SU-DHL-6 (cell line): ENCODE data around the gene TKT.

ENCODE experiments used
- H2AFZ ChIP-seq: fragments of 200-600 bp; sonication (generic); 2 replicates; pipeline ENCODE4 v1.6.1; 2014; ENCODE audit warnings: low read depth, mild to moderate bottlenecking, moderate library complexity, mixed read lengths, antibody characterized with exemption, low read length; ENCODE audit not compliant: severe bottlenecking
- H3F3A ChIP-seq: fragments of 200-600 bp; shearing (Covaris generic); 2 replicates; pipeline ENCODE4 v1.6.0; 2016; ENCODE audit warnings: antibody characterized with exemption, mild to moderate bottlenecking; ENCODE audit not compliant: insufficient read depth
- H3K27ac ChIP-seq: fragments of 200-600 bp; sonication (generic); 2 replicates; pipeline ENCODE4 v1.5.1; 2016; ENCODE audit warnings: low read depth, mild to moderate bottlenecking, low read length, moderate library complexity, mixed read lengths
- H3K27me3 ChIP-seq: fragments of 200-600 bp; sonication (generic), shearing (Covaris generic); 2 replicates; pipeline ENCODE4 v1.6.0; 2014; ENCODE audit warnings: mild to moderate bottlenecking, low read length
- H3K36me3 ChIP-seq: fragments of 200-600 bp; sonication (generic); 2 replicates; pipeline ENCODE4 v1.6.1; 2014; ENCODE audit warnings: mild to moderate bottlenecking, low read length, mixed read lengths
- H3K4me2 ChIP-seq: fragments of 300-600, 200-600 bp; shearing (Covaris generic), sonication (generic); 2 replicates; pipeline ENCODE4 v1.6.0; 2014; ENCODE audit warnings: low read length, low read depth, mild to moderate bottlenecking; ENCODE audit not compliant: poor library complexity, severe bottlenecking
- H3K4me3 ChIP-seq: fragments of 200-600 bp; sonication (generic); 2 replicates; pipeline ENCODE4 v1.5.1; 2014; ENCODE audit warnings: antibody characterized with exemption, low read length, mild to moderate bottlenecking, mixed read lengths; ENCODE audit not compliant: insufficient read depth, poor library complexity, severe bottlenecking
- H3K79me2 ChIP-seq: fragments of 200-600 bp; sonication (generic); 2 replicates; pipeline ENCODE4 v1.6.1; 2014; ENCODE audit warnings: mild to moderate bottlenecking, low read length, moderate library complexity; ENCODE audit not compliant: insufficient read depth
- H3K9ac ChIP-seq: fragments of 200-600 bp; sonication (generic); 2 replicates; pipeline ENCODE4 v1.7.0; 2014; ENCODE audit warnings: mild to moderate bottlenecking, low read length
- H3K9me2 ChIP-seq: fragments of 200-600 bp; sonication (generic); replicated peaks from 2 replicates; pipeline ENCODE4 v1.6.1; 2014; ENCODE audit warnings: low read length; ENCODE audit not compliant: insufficient read depth
- H3K9me3 ChIP-seq: fragments of 200-600 bp; sonication (generic); 2 replicates; pipeline ENCODE4 v1.6.1; 2014; ENCODE audit warnings: low read length, mixed read lengths; ENCODE audit not compliant: insufficient read depth
- H4K20me1 ChIP-seq: fragments of 200-600 bp; sonication (generic); 2 replicates; pipeline ENCODE4 v1.6.1; 2014; ENCODE audit warnings: low read depth, mild to moderate bottlenecking, antibody characterized with exemption, low read length, moderate library complexity, mixed read lengths
- EZH2phosphoT487 ChIP-seq: fragments of 200-600 bp; sonication (generic), shearing (Covaris generic); conservative IDR thresholded peaks from 2 replicates; pipeline ENCODE4 v1.6.1; 2018; ENCODE audit warnings: mild to moderate bottlenecking, antibody characterized with exemption, low read length, moderate library complexity, mixed read lengths
- TF ChIP-seq, protein P1 (sequence below): fragments of 200-600 bp; sonication (generic); IDR thresholded peaks from one replicate; pipeline ENCODE4 v1.5.1; 2017; ENCODE audit warnings: antibody characterized with exemption, mild to moderate bottlenecking, low read length, moderate library complexity; ENCODE audit not compliant: insufficient read depth, poor library complexity, severe bottlenecking

Gene TKT

DNA sequence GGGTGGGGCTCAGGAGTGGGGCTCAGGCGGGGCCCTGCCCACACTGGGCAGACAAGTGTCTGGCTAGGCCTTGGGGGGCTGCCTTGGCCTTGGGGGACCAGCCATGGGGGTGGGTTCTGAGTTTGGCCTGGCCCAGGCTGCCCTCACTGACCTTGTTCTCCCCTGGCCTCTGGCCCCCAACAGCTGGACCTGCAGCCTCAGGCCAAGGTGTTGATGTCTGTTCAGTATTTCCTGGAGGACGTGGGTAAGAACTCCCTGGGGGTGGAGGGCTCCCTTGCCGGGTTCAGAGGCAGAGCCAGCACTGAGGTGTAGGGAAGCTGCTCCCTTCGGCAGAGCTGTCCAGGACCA lies 74.8 kb downstream of the TKT start:
- Histone ChIP-seq H3K27ac (peak overlapping the region; percentile 93), H3K4me2 (peak overlapping the region; percentile 51), H3K79me2 (peaks cover 28% of the 10 kb centered on the region)

DNA sequence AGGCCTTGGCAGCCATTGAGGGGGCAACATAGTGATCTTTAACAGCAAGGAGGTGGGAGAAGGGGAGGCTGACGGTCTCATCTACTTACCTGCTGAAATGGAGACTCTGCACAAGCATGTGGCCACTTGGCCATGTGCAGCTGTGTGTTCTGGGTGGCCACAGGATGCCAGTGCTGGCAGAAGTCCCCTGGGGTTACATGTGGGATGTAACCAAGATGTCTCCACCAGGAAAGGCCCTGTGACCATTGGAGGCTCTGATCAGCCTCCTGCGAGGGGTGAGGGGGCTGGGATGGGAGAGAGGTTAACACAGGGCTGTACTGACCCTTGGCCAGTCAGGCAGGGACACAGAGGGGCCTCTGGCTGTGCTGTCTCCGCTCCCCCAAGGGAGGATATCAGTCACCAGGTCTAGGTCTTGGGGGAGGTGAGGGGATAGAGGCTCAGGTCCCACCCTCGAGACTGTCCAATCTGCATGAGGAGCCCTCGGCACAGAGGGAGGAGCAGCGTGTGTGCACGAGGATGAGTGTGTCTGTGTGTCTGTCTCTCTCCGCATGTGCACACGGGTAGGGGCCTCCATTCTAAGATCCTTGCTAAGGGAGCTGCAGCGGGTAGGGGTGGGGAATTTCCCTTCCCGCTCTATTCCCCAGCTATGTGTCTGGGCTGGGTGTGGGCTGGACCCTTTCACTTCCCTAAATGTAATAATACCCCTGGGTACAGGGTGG lies 75.4 kb downstream of the TKT start:
- H3K27me3 ChIP-seq = no peaks in the 10 kb centered on the region

More for the DNA sequence above, 74.8 kb downstream of the TKT start:
- Histone ChIP-seq H3K9me2 (no peaks in the 10 kb centered on the region), H3F3A (peaks cover 15% of the 10 kb centered on the region), H2AFZ (no peak overlapping the region), H3K9me3 (no peaks in the 10 kb centered on the region), H3K4me3 (no peak overlapping the region), H4K20me1 (no peaks in the 10 kb centered on the region), H3K9ac (peak overlapping the region; percentile 57; the same call in 1 of the 2 replicates), H3K36me3 (no peaks in the 10 kb centered on the region; the same call in 1 of the 2 replicates), H3K27me3 (no peaks in the 10 kb centered on the region)
- TF ChIP-seq, protein P1, sequence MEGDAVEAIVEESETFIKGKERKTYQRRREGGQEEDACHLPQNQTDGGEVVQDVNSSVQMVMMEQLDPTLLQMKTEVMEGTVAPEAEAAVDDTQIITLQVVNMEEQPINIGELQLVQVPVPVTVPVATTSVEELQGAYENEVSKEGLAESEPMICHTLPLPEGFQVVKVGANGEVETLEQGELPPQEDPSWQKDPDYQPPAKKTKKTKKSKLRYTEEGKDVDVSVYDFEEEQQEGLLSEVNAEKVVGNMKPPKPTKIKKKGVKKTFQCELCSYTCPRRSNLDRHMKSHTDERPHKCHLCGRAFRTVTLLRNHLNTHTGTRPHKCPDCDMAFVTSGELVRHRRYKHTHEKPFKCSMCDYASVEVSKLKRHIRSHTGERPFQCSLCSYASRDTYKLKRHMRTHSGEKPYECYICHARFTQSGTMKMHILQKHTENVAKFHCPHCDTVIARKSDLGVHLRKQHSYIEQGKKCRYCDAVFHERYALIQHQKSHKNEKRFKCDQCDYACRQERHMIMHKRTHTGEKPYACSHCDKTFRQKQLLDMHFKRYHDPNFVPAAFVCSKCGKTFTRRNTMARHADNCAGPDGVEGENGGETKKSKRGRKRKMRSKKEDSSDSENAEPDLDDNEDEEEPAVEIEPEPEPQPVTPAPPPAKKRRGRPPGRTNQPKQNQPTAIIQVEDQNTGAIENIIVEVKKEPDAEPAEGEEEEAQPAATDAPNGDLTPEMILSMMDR = no peak
- no peak for TF ChIP-seq EZH2phosphoT487

GRCh38 chr3:53179580-53179979 lies 76.2 kb downstream of the TKT start:
- Histone ChIP-seq H2AFZ (no peak overlapping the region), H3F3A (peaks cover 15% of the 10 kb centered on the region), H3K27me3 (no peaks in the 10 kb centered on the region), H3K27ac (peak overlapping the region; percentile 93), H3K4me2 (peak overlapping the region; percentile 51), H3K9me3 (no peaks in the 10 kb centered on the region), H4K20me1 (no peaks in the 10 kb centered on the region), H3K36me3 (no peaks in the 10 kb centered on the region; the same call in 1 of the 2 replicates), H3K79me2 (peaks cover 43% of the 10 kb centered on the region), H3K9ac (peak overlapping the region; percentile 57), H3K9me2 (no peaks in the 10 kb centered on the region), H3K4me3 (no peak overlapping the region)
- TF ChIP-seq EZH2phosphoT487 = no peak
- TF ChIP-seq, protein P1 = no peak

More for the DNA sequence above, 75.4 kb downstream of the TKT start:
- Histone ChIP-seq H3K36me3 (no peaks in the 10 kb centered on the region; the same call in 1 of the 2 replicates), H3K9me3 (no peaks in the 10 kb centered on the region), H3F3A (peaks cover 15% of the 10 kb centered on the region), H3K79me2 (peaks cover 34% of the 10 kb centered on the region), H2AFZ (no peak overlapping the region), H3K4me2 (peak overlapping the region; percentile 51), H3K9ac (peak overlapping the region; percentile 57), H3K27ac (peak overlapping the region; percentile 93), H4K20me1 (no peaks in the 10 kb centered on the region), H3K4me3 (peak overlapping the region; percentile 12), H3K9me2 (no peaks in the 10 kb centered on the region)
- TF ChIP-seq EZH2phosphoT487 = no peak
- TF ChIP-seq, protein P1 = no peak
